Stimulated activated CD8-positive, alpha-beta memory T cell treated with anti-CD3 and anti-CD28 coated beads, Interleukin-2, amount 100 ng/mL, for 48 hours (primary cell): ENCODE data around the gene GNAL.
A peak's percentile ranks its signal among the peaks of the same experiment; 100 is the strongest.
"Not testable (repeated sequence)": the region's sequence is repeated elsewhere in the genome, so short reads cannot be mapped to it uniquely, and the experiment has no call there.

Experiments
- DNase-seq, 2 donors: peaks; one replicate each; pipeline ENCODE4 v3.0.0-alpha.2; 2020; ENCODE audit warnings: low read depth in 2 of 2

Gene GNAL

DNA sequence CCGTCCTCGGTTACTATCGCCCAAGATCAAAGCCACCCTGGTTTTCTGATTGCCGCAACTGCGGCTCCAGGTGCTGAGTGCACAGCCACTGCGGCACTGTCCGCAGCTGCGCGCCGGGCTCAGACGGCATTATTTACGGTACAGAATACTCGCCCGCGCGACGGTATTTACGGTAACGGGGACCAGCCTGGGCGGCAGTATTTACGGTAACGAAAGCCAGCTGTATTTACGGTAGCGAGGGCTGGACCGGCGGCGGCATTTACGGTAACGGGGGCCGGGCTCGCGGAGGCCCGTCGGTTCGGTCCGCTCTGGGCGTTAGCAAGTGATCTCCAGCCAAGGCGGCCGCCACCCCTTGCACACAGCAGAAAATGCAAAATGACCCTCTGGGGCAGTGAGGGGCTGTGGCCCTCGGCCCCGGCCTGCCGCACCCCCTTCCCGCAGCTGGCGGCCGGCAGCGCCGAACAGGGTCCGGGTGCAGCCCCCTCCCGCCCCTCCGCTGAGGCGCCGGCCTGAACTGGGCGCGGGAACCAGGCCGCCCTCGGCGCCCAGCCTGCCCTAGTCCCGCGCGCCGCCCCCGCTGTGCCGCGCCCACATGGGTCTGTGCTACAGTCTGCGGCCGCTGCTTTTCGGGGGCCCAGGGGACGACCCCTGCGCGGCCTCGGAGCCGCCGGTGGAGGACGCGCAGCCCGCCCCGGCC lies at the start of gene GNAL:
Gene GNAL, plus strand, starts transcription at position 293 of the 697 bp plus-strand sequence. Its CDS starts 300 bp downstream, at position 593.
- DNase-seq: peak; percentile 41 to 53

- DNase-seq: not testable (repeated sequence)
These were observed 41.8 kb upstream of the GNAL start for GRCh38 chr18:11647310-11647709.

DNA sequence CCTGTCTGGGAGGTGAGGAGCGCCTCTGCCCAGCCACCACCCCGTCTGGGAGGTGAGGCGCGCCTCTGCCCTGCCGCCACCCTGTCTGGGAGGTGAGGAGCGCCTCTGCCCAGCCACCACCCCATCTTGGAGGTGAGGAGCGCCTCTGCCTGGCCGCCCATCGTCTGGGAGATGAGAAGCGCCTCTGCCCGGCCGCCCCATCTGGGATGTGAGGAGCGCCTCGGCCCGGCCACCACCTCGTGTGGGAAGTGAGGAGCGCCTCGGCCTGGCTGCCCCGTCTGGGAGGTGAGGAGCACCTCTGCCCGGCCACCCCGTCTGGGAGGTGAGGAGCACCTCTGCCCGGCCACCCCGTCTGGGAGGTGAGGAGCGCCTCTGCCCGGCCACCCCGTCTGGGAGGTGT lies 41.3 kb upstream of the GNAL start:
- DNase-seq: not testable (repeated sequence)

DNA sequence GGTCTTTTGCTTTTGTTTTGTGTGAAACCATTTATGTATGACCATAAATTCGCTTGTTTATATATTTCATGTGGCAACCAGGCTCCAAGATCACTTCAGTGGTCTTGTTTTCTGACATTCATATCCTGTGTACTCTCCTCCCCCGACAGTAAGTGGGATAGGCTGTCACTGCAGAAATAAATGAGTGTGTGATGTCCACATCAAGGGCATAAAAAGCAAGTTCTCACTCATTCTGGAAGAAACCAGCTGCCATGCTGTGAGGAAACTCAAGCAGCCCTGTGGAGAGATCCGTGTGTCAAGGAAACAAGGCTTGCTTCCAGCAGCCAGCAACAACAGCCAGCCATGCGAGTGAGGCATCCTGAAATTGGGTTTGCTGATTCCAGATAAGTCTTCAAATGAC lies 39.2 kb upstream of the GNAL start:
- no peak for DNase-seq

- no peak for DNase-seq
These were observed 37.2 kb upstream of the GNAL start for GRCh38 chr18:11651899-11652298.

GRCh38 chr18:11653521-11653920 lies 35.5 kb upstream of the GNAL start:
- DNase-seq: no peak

- DNase-seq: peak; percentile 41 to 45
These were observed 34.1 kb upstream of the GNAL start for GRCh38 chr18:11654736-11655605.

- DNase-seq: no peak
These were observed 33.5 kb upstream of the GNAL start for GRCh38 chr18:11655606-11655932.

- DNase-seq: no peak
These were observed 31.9 kb upstream of the GNAL start for GRCh38 chr18:11657152-11657551.

- no peak for DNase-seq
These were observed 31.5 kb upstream of the GNAL start for GRCh38 chr18:11657554-11657953.

DNA sequence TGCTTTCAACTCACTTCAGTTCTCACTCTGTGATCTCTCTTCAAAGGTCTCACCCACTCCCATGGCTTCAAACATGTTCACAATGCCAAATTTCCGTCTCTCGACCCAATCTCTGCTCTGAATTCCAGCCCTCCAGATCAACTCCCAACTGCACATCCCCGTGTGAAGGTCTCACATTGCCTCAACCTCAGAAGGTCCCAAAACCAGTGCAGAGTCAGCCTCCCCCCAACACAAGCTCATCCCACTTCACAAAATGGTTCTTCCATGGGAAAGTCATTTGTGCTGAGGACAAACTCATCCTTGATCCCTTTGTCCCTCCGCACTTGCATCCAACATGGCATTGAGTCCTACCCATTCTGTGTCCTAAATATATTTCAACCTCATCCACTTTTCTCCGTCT lies 31.0 kb upstream of the GNAL start:
- DNase-seq: no peak

DNA sequence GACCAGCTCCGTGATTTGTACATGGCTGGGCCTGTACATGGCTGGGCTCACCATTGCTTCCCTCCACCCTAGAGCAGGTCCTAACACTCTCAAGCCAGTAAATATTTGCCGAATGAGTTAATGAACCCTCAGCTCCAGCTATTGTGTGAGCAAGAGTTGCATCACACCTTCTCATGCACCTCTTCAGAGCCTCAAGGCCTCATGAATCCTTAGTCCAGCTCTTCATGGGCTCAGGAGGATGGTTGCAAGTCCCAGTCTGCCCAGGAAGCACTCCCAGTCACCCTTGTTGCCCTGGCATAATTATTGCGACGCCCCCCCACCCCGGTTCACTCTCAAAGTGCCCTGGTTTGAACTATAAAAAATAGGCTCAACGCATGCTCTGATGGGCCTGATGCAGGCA lies 30.1 kb upstream of the GNAL start:
- DNase-seq: no peak

GRCh38 chr18:11660691-11661090 lies 28.4 kb upstream of the GNAL start:
- DNase-seq: no peak

DNA sequence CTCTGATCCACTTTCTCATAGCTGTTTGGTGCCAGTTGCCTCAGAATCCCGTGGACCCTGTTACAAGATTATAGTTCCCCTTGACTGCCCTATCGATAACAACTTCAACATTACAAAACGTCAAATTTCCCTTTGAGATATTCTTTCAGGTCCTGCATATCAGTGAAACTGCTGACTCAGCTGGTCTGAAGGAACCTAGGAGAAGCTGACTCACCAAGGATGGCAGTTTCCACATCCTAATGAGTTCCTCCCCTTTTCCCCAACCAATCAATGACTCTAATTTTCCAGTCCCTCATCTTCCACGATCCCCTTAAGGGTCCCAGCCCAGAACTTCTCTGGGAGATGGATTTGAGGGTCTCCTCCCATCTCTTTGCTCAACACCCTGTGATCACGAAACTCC lies 27.6 kb upstream of the GNAL start:
- DNase-seq: no peak

DNA sequence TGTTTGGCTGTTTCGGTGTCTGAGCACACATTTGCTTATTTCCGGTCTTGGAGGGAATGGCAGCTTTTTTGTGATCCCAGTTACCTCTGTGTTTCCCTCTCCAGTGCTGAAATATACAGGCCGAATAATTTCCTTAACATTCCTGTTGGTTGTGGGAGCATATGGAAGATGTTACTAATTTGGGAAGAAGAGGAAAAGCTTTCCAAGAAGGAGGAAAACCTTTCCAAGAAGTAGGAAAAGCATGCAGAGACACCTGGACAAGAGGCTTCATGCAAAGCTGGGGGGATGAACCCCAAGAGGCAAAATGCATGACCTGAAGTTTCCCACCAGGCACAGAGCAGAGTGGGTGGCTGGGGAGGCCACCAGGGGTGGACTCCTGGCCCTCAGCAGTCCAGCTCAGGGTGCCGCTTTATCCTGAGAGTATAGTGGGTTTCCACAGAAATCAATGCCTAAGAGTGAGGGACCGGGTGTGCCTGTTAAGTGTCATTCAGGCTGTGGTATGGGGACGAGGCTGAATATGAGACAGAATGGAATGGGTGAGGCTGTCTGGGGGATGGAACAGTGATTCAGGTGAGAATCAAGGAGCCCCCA lies 25.5 kb upstream of the GNAL start:
- DNase-seq: no peak

DNA sequence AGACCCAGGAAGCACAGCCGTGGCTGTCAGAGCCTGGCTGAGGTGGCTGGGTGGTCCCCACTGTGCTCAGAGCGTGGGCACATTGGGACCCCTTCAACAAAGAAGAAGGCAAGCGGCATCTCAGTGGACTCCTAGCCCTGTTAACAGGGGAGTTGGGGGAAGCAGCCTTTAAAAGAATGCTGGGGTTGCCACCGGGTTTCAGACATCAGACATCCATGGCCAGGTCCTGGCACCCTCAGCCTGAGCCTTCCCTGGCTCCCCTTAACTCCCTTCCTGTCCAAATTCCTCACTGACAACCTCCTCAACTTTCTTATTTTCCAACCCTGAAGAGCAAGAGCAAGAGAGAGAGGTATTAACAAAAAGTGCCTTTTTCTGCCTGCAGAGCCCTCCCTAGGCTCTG lies 24.8 kb upstream of the GNAL start:
- no peak for DNase-seq

- no peak for DNase-seq
These were observed 23.9 kb upstream of the GNAL start for GRCh38 chr18:11665146-11665545.

DNA sequence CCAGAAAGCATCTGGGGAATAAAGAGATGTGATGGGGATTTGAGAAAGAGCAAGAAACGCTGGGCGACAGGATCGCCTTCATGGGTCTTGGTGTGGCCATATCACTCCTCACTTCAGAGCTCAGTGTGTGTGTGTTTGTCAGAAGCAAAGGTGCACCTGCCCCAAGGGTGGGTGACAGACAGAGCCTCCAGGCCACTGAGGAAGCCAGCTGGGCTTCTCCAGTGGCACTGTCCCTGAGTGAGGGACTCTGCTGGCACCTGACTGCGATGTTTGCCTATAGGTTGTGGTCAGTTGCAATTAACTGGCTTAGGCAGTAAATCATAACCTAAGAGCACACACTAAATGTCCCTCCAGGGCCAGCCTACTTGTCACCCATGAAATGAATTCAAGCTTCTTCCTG lies 23.5 kb upstream of the GNAL start:
- DNase-seq: no peak

GRCh38 chr18:11666176-11666575 lies 22.9 kb upstream of the GNAL start:
- no peak for DNase-seq

GRCh38 chr18:11666831-11667230 lies 22.2 kb upstream of the GNAL start:
- no peak for DNase-seq

GRCh38 chr18:11667578-11667977 lies 21.5 kb upstream of the GNAL start:
- DNase-seq: no peak

- DNase-seq: no peak
These were observed 20.5 kb upstream of the GNAL start for GRCh38 chr18:11668441-11669169.
